ENCODE data around the gene SNRPA.
"Not testable (repeated sequence)": the region's sequence is repeated elsewhere in the genome, so short reads cannot be mapped to it uniquely, and the experiment has no call there.

Gene SNRPA

DNA sequence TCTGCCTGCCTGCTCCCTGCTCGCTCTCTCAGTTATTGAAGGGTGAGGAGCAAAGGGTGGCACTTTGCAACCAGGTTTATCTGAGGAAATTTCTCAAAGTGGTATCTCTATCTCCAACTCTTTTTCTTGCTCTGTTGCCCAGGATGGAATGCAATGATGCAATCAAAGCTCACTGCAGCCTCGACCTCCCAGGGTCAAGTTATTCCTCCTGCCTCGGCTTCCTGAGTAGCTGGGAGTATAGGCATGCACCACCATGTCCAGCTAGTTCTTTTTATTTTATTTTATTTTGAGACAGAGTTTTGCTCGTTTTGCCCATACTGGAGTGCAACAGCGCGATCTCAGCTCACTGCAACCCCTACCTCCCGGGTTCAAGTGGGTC, 5.6 kb upstream of the SNRPA start:
- DNase-seq (ENCODE audit: low spot score) = no peak

DNA sequence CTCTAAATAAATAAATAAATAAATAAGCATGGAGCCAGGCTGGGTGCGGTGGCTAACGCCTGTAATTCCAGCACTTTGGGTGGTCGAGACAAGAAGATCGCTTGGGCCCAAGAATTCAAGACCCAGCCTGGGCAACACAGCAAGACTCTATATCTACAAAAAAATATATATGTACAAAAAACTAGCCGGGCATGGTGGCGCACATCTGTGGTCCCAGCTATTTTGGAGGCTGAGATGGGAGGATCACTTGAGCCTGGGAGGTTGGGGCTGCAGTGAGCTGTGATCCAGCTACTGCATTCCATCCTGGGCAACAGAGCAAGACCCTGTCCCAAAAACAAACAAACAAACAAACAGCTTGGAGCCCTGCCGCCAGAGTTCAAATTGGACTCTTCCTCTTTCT, 3.5 kb upstream of the SNRPA start:
- DNase-seq (ENCODE audit: low spot score) = no peak

DNA sequence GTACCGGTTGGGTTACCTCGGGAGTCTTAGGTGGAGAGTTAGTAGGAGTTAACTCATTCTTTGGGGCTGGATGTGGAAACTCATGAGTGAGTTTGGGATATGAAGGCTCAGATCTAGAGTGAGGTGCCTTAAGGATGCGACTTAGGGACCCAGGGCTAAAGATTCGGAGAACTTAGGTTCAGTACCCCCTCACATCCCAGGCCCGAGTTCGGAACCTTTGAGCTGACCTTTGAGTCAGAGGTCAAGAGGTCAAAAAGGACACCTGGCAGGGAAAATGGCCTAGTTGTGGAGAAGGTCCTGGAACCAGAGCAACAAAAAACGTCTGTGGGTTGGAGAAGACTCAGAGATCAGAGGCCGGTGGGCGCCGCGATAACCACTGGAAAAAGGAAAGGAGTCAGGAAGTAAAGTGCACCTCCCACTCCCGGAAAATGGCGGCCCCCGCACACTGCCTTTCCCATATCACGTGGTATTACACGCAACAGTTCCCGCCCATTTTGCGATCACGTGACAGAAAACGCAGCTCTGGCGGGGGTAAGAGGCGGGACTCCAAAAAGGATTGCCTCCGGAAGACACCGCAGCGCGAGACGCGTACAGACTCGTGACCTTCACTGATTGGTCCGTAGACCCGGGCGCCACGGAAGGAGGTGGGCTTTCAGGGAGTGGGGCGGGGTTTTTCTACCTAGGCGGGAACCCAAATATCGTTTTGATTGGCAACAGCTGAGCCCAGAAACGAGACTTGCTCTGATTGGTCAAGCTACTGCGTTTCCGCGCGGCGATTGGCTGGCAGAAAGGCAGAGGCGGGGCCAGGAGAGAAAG, 737 bp upstream of the SNRPA start, which contains the start of gene ACTMAP:
TSS of gene ACTMAP (minus strand) at position 420 of the 816 bp plus-strand sequence. CDS start 674 bp downstream, outside the sequence.
- DNase-seq (ENCODE audit: low spot score) = peak; percentile 100

DNA sequence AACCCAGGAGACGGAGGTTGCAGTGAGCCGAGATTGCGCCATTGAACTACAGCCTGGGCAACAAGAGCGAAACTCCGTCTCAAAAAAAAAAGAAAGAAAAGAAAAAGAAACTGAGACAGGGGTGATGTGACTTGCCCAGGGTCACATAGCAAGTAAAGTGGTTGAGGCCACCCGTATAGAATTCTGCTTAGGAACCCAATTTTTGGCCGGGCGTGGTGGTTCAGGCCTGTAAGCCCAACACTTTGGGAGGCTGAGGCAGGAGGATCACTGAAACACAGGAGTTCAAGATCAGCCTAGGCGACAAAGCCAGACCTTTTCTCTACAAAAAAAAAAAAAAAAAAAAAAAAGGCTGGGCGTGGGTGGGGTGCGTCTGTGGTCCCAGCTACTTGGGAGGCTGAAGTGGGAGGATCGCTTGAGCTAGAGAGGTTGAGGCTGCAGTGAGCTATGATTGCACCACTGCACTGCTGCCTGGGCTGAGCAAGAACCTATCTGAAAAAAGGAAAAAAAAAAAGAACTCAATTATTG, 1.3 kb downstream of the SNRPA start:
- no peak for DNase-seq (ENCODE audit: low spot score)

DNA sequence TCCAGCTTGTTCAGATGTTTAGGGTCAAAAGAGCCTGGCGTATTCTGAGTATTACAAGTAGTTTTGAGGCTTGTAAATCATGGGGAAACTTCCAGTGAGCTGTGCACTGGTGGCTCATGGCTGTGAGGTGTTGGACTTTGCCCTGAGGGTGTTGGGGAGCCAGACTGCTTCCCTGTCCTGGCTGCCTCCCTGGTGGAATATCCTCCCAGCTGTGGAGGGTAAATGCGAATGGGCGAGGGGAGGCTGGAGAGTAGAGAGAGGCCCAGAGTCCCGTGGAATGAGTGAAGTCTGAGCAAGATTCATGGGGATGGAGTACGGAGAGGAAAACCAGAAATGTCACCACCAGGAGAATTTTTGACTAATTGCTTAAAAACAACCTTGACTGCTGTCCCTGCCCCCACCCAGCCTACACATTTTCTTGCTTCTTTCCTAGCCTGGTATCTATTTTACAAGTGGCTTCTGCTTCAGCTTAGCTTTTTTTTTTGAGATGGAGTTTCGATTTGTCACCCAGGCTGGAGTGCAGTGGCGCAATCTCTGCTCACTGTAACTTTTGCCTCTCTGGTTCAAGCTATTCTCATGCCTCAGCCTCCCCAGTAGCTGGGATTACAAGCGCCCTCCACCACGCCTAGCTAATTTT, 3.7 kb downstream of the SNRPA start:
- DNase-seq (ENCODE audit: low spot score) = peak; percentile 49

DNA sequence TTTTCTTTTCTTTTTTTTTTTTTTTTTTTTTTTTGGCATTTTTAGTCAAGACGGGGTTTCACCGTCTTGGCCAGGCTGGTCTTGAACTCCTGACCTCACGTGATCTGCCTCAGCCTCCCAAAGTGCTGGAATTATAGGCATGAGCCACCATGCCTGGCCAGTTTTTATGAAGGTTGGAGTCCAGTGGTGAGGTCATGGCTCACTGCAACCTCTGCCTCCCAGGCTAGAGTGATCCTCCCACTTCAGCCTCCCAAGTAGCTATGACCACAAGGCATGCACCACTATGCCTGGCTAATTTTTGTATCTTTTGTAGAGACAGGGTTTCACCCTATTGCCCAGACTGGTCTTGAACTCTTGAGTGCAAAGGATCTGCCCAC, 4.2 kb downstream of the SNRPA start:
- DNase-seq (ENCODE audit: low spot score) = no peak

DNA sequence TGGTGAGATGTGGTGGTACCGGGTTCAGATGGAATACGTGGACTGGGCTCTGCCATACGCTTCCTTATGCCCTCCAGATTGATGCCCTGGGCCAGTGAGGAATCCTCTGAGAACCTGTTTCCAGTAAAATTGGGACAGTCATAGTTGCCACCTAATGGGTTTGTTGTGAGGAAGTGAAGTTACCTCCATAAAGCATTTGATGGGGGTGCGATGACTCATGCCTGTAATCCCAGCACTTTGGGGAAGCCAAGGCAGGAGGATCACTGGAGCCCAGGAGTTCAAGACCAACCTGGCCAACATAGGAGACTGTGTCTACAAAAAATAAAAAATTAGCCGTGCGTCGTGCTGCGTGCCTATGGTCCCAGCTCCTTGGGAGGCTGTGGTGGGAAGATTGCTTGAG, 4.8 kb downstream of the SNRPA start:
- DNase-seq (ENCODE audit: low spot score) = no peak

DNA sequence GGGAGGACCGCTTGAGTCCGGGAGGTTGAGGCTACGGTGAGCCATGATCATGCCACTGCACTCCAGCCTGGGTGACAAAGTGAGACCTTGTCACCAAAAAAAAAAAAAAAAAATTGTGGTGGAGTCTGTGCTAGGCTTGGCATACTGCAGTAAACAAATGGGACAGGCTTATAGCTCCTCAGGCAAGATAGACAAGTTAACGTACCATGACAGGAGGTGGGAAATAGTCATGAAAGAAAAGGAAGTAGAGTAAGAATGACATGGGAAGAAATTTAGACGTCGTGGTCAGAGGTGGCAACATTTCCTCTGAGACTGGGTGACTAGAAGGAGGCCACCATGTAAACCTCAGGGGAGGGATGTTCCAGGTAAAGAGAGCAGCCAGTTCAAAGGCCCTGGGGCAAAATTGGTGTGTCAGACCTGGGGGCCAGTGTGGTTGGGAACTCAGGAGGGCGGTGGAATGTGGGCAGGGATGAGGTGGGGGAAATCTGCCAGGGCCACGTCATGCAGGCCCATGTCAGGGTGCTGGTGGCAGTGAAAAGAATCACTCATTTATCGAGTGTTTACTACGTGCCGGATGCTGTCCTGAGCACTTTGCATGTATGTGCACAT, 5.6 kb downstream of the SNRPA start:
- no peak for DNase-seq (ENCODE audit: low spot score)

DNA sequence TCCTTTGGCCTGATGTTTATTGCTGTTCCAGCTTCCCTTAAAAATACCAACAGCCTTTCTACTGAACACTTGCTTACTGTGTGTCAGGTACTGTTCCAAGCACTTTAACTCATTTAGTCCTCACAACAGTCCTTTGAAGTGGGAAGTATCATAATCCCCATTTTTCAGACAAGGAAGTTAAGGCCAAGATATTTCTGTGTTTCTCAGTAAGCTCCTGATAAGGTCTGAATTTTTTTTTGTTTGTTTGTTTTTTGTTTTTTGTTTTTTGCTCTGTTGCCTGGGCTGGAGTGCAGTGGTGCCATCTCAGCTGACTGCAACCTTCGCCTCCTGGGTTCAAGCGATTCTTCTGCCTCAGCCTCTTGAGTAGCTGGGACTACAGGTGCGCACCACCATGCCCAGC, 7.5 kb downstream of the SNRPA start:
- DNase-seq (ENCODE audit: low spot score) = no peak

DNA sequence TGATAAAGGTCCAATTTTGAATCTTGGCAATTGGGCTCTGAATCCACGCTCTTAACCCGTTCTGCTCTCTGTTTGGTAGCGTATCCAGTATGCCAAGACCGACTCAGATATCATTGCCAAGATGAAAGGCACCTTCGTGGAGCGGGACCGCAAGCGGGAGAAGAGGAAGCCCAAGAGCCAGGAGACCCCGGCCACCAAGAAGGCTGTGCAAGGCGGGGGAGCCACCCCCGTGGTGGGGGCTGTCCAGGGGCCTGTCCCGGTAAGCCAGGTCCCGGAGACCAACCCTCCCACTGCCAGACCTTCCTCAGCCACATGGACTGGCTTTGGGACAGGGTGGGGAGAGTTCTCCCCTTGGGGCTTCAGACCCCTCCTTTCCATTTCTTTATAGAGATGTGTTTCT, 8.3 kb downstream of the SNRPA start:
- no peak for DNase-seq (ENCODE audit: low spot score)

DNA sequence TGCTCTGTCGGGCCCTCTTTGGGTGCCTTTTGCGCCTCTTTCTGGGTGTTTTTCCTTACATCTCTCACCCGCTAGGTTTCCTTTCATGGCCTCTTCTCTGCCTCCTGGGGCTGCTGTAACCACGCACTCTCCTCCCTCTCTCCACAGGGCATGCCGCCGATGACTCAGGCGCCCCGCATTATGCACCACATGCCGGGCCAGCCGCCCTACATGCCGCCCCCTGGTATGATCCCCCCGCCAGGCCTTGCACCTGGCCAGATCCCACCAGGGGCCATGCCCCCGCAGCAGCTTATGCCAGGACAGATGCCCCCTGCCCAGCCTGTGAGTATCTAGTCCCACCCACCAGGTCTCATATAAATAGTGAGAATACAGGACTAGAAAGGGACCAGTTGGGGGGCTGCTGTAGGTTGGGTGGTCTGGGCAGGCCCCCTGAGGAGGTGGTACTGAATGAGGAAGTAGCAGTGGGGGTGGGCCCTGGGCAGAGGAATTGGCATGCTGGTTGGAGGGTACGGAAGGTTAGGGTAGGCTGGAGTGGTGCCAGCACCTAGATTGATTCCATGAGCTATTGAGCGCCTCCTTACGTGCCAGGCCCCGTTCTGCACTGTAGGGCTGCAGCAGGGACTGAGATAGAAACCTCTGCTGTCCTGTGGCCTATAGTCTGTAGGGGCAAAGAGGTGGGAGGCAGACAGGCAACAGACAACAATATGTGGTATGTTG, 11.9 kb downstream of the SNRPA start:
- DNase-seq (ENCODE audit: low spot score) = no peak

DNA sequence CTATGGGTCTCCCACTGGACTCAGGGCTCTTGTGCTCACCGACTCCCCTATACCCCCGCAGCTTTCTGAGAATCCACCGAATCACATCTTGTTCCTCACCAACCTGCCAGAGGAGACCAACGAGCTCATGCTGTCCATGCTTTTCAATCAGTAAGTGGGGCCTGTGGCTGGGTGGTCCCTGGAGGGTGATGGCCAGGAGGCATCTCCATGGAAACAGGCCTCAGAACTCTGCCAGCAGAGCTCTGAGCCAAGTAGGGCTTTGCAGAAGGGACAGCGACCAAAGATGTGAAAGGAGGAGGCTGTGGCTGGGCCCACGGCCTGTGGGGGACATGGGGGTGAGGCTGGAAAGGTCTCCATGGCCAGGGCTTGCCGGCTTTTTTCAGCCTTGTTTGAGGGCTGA, 12.5 kb downstream of the SNRPA start:
- no peak for DNase-seq (ENCODE audit: low spot score)

DNA sequence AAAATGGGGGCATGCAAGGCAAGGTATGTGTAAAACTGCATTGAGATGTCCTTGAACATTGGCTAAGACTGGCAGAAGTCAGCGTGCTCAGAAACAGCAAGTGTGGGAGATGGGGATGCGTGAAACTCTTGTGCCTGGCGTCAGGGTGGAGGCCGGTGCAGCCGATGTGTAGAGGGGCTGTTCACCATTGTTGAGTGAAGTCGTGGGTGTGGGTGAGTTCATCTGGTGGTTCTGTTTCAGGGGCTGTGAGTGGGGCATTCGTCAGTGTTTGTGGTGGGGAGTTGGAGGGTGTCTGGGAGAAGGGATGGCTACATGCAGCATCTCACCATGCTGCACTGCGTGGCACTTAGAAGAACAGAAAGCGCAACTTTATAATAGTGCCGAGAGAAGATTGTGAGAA, 13.0 kb downstream of the SNRPA start:
- DNase-seq (ENCODE audit: low spot score) = no peak

DNA sequence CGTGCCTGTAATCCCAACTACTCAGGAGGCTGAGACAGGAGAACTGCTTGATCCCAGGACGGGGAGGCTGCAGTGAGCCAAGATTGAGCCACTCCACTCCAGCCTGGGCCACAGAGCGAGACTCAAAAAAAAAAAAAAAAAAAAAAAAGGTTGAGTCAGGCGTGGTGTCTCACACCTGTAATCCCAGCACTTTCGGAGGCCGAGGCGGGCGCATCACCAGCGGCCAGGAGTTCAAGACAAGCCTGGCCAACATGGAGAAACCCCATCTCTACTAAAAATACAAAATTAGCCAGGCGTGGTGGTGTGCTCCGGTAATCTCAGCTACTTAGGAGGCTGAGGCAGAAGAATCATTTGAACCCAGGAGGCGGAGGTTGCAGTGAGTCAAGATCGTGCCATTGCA, 15.4 kb downstream of the SNRPA start:
- not testable (repeated sequence) for DNase-seq (ENCODE audit: low spot score)

DNA sequence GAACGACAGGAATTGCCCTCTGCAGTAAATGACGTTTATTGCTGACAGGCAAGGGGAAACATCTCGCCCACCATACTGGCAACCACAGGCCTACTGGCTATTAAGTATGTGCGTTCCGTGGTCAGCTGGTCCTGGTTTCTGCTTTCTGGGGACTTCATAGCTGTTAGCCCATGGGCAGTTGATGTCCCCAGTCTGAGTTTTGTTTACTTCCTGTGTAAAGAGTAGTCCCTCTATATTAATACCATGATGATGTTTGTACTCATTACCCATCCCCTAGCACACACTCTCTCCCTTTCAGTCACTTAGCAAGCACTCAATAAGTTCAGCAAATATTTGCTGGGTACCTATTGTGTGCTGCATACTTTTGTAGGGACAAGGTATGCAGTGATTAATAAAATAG, 17.9 kb downstream of the SNRPA start:
- no peak for DNase-seq (ENCODE audit: low spot score)

DNA sequence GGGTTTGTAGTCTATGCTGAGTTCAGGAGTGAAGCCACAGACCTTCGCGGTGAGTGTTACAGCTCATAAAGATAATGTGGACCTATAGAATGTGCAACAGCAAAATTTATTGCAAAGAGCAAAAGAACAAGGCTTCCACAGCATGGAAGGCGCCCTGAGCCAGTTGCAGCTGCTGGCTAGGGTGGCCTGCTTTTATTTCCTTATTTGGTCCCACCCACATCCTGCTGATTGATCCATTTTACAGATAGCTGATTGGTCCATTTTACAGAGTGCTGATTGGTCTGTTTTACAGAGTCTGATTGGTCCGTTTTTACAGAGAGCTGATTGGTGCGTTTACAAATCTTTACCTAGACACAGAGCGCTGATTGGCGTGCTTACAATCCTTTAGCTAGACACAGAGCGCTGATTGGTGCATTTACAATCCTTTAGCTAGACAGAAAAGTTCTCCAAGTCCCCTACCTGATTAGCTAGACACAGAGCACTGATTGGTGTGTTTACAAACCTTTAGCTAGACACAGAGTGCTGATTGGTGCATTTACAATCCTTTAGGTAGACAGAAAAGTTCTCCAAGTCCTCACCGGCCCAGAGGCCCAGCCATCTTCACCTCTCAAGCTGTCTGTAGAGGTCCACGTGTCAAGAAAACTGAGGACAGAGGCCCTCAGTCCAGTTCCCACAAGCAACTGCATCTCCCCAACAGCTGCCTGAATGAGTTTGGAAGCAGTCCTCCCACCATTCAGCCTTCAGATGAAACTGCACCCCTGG, 20.3 kb downstream of the SNRPA start:
- DNase-seq (ENCODE audit: low spot score) = not testable (repeated sequence)

DNA sequence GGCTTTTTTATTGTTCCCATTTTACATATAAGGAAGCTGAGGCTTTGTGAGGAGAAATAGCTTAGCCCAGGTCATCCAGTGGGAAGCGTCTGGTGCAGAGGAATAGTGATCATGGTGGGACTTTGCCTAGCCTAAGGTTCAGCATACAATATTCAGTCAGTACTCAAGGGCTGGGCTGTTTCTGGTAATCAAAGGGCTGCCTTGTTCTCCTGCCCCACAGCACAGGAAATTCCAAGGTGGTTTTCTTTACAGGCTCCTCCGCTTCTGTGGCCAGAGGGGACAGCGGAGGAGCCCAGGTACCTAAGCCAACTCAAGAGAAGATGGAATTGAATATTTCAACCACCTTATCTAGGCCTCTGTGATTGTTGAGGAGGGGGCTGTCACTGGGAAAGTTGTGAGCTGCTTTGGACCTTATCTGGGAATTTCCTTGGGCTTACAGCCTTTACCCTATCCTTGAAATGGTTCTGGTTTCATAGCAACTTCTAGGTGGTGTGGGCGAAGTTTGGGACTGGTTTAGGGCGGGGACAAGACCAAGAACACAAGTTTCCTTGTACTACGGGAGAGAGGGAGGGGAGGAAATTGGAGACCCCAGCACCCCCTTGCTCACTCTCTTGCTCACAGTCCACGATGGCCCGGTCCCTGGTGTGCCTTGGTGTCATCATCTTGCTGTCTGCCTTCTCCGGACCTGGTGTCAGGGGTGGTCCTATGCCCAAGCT, 24.1 kb downstream of the SNRPA start, which contains the start of gene MIA:
TSS of gene MIA (plus strand) at position 606 of the 716 bp plus-strand sequence. CDS start at position 628, 22 bp downstream.
- DNase-seq (ENCODE audit: low spot score) = no peak

DNA sequence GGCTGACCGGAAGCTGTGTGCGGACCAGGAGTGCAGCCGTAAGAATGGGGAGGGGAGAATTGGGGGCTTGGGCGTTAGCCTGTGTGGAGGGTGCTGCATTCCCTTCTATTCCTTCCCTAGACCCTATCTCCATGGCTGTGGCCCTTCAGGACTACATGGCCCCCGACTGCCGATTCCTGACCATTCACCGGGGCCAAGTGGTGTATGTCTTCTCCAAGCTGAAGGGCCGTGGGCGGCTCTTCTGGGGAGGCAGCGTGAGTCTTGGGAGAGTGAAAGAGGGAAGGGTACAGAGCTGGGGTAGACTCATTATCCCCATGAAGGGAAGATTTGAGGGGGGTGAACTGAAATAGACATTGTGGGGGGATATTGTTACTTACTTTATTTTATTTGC, 24.6 kb downstream of the SNRPA start:
- DNase-seq (ENCODE audit: low spot score) = no peak

DNA sequence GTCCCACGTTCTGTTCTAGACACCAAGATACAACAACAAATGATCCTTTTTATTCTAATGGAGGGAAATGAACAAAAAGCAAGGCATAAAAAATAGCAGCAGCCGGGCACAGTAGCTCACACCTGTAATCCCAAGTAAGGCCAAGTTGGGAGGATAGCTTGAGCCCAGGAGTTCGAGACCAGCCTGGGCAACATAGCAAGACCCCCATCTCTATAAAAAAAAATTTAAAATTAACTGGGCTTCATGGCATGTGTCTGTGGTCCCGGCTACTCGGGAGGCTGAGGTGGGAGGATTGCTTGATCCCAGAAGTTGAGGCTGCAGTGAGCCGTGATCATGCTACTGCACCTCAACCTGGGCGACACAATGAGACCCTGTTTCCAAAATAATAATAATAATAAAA, 25.4 kb downstream of the SNRPA start:
- no peak for DNase-seq (ENCODE audit: low spot score)

DNA sequence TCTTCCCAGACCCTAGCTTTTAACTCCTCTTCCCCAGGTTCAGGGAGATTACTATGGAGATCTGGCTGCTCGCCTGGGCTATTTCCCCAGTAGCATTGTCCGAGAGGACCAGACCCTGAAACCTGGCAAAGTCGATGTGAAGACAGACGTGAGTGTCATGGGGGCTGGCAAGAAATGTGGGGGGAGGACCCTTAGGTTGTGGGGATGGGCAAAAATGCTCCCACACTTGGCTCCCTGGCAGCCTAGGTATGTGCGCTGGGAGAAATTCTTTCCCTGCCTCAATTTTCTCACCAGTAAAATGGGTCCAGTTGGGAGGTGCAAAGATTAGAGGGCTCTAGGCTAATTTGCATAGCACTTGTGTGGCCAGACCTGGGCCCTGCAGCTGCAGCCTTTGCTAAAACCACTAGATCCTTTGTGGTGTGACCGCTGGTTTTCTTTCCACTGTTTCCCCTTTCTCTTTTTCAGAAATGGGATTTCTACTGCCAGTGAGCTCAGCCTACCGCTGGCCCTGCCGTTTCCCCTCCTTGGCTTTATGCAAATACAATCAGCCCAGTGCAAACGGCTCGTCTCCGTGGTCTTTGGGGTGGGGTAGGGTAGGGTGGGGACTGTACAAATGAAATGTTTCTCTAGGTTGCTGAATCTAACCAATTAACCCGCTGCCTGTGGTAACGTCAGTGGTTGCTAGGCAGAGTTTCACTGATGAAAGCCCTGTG, 26.1 kb downstream of the SNRPA start:
- peak; percentile 92 for DNase-seq (ENCODE audit: low spot score)
